ENCODE measurements around the gene PLEKHF1.
"Not testable (repeated sequence)": the region's sequence is repeated elsewhere in the genome, so short reads cannot be mapped to it uniquely, and the experiment has no call there.

Gene PLEKHF1

GRCh38 chr19:29700498-29700897, 35.2 kb downstream of the PLEKHF1 start:
- DNase-seq (ENCODE audit: low read depth): no peak

GRCh38 chr19:29702161-29702962, 37.1 kb downstream of the PLEKHF1 start:
- no peak for DNase-seq (ENCODE audit: low read depth)

GRCh38 chr19:29702963-29703320, 37.7 kb downstream of the PLEKHF1 start:
- DNase-seq (ENCODE audit: low read depth): no peak

- no peak for DNase-seq (ENCODE audit: low read depth)
Observed at GRCh38 chr19:29704562-29705558, 39.6 kb downstream of the PLEKHF1 start.

- no peak for DNase-seq (ENCODE audit: low read depth)
Observed at GRCh38 chr19:29705706-29706105, 40.4 kb downstream of the PLEKHF1 start.

GRCh38 chr19:29706635-29707034, 41.4 kb downstream of the PLEKHF1 start:
- DNase-seq (ENCODE audit: low read depth): no peak

GRCh38 chr19:29708554-29709439, 43.5 kb downstream of the PLEKHF1 start:
- no peak for DNase-seq (ENCODE audit: low read depth)

- DNase-seq (ENCODE audit: low read depth): not testable (repeated sequence)
Observed at GRCh38 chr19:29709440-29709798, 44.2 kb downstream of the PLEKHF1 start.

GRCh38 chr19:29711584-29712132, 46.4 kb downstream of the PLEKHF1 start:
- DNase-seq (ENCODE audit: low read depth): no peak

GRCh38 chr19:29712744-29713516, 47.7 kb downstream of the PLEKHF1 start:
- no peak for DNase-seq (ENCODE audit: low read depth)

- DNase-seq (ENCODE audit: low read depth): no peak
Observed at GRCh38 chr19:29714371-29714952, 49.2 kb downstream of the PLEKHF1 start.

GRCh38 chr19:29714953-29715700, 49.9 kb downstream of the PLEKHF1 start, which contains the start of gene C19orf12:
TSS of gene C19orf12 (minus strand) at chr19:29715261. CDS start at chr19:29708413, 6,848 bp downstream.
- no peak for DNase-seq (ENCODE audit: low read depth)

GRCh38 chr19:29715701-29716581, 50.7 kb downstream of the PLEKHF1 start:
- DNase-seq (ENCODE audit: low read depth): no peak

- no peak for DNase-seq (ENCODE audit: low read depth)
Observed at GRCh38 chr19:29717051-29717450, 51.8 kb downstream of the PLEKHF1 start.

- no peak for DNase-seq (ENCODE audit: low read depth)
Observed at GRCh38 chr19:29724102-29724641, 58.9 kb downstream of the PLEKHF1 start.

GRCh38 chr19:29724746-29725145, 59.5 kb downstream of the PLEKHF1 start:
- DNase-seq (ENCODE audit: low read depth): no peak
